GM21360 (cell line): ENCODE results near the gene RPL29.

ENCODE experiments used
- ATAC-seq: cut with Tn5 transposase; IDR thresholded peaks from one replicate; pipeline ENCODE4 v1.9.1; 2021; ENCODE audit warnings: mild to moderate bottlenecking, moderate library complexity; ENCODE audit not compliant: unreplicated experiment

RPL29 gene

DNA sequence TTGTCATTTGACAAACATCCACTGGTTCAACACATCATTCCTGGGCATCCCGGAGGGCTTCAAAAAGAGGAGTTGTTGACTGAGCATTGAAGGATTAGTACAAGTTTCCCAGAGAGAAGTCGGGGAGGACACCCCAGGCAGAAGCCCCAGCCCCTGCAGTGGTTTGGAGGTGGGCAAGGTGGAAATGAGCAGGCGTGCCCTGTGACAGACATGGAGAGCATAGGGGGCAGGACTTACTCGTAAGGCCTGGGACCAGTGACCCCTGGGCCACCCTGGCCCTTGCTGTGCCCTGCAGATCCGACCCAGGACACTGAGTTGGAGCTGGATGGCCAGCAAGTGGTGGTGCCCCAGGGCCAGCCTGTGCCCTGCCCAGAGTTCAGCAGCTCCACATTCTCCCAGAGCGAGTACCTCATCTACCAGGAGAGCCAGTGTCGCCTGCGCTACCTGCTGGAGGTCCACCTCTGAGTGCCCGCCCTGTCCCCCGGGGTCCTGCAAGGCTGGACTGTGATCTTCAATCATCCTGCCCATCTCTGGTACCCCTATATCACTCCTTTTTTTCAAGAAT lies 47.6 kb downstream of the RPL29 start:
- ATAC-seq: no peak

DNA sequence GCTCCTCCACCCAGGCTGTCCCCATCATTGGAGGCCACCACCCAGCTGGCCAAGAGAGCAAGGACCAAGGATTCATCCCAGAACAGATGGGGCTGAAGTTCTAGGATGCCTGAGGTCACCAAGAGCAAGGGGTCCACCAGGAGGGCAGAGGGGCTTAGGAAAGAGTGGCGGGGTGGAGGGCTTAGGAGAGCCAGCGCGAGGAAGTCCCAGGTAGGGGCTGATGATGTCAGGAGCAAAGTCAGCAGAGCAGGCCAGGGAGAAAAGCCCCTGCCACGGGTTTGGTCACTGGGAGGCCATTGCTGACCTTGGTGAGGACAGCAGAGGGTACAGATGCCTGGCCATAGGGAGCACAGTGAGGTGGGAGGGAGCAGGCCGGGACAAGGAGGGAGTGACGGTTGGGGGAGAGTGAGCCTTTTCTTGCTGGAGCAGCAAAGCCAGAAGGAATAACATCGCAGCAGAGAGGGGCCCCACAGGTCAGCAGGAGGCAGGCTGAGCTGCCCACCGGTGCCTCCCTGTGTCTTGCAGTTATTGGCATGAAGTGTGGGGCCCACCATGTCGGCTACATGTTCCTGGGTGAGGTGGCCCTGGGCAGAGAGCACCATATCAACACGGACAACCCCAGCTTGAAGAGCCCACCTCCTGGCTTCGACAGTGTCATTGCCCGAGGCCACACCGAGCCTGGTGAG lies 48.3 kb downstream of the RPL29 start:
- ATAC-seq: no peak

DNA sequence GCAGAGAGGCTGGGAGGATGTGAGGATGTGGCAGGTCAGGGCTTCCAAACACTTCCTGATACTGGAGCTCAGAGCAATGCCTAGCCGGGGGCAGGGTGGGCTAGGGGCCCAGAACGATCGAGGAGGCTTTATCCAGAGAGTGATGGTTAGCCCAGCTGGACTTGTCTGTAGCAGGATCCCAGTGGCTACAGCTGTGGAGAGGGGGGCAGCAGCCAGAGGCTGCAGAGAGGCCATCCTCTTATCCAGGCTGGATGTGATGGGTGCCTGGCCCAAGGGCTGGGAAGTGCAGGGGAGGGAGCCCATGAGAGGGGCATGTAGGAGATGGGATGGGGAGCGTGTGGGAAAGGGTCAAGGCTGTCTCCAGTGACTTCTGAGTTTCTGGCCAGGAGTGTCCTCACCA lies 48.9 kb downstream of the RPL29 start:
- no peak for ATAC-seq

DNA sequence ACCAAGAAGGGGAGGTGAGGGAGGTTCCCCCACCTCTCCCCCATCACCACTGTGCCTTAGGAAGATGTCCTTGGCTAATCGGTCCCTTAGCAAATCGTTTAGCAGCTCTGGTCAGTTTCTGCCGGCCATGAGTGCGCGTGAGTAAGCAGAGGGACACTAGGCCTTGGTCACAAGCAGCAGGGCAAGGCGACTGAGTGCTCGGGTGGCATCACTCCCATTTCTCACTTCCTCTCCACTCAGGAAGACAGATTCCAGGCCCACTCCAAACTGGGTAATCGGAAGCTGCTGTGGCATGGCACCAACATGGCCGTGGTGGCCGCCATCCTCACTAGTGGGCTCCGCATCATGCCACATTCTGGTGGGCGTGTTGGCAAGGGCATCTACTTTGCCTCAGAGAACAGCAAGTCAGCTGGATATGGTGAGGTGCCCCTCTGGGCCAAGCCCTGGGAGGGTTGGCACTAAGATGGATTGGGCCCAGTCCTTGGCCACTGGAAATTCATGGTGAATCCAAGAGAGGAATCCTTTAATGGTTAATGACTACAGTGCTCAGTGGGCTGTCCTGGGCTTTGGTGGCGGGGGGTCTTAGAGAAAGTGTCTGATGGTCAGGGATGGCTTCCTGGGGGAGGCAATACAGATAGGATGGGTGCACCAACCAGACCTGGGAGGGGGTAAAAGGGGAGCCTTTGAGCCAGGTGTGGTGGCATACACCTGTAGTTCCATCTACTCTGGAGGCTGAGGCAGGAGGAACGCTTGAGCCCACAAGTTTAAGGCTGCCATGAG lies 49.6 kb downstream of the RPL29 start:
- ATAC-seq: no peak

DNA sequence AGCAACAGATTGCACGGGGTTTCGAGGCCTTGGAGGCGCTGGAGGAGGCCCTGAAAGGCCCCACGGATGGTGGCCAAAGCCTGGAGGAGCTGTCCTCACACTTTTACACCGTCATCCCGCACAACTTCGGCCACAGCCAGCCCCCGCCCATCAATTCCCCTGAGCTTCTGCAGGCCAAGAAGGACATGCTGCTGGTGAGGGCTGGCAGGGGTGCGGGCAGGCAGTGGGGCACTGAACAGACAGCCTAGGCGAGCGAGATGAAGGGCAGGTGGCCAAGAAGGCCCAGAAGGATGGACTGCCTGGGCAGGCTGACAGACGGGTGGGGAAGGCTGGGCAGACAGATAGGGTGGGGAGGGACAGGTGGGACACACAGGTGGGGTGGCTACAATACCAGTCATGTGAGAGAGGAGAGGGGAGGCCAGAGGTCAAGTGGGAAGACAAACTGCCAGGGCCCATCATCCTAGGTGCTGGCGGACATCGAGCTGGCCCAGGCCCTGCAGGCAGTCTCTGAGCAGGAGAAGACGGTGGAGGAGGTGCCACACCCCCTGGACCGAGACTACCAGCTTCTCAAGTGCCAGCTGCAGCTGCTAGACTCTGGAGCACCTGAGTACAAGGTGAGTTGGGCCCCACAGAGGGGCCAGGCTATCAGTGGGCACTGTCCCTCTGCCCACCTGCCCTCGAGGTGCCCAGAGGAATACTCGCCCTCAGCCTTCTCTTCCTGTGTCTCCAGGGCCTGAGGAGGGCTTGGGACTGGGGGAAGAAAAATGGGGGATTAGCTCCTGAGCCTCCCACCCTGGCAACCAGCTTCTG lies 50.5 kb downstream of the RPL29 start:
- no peak for ATAC-seq

DNA sequence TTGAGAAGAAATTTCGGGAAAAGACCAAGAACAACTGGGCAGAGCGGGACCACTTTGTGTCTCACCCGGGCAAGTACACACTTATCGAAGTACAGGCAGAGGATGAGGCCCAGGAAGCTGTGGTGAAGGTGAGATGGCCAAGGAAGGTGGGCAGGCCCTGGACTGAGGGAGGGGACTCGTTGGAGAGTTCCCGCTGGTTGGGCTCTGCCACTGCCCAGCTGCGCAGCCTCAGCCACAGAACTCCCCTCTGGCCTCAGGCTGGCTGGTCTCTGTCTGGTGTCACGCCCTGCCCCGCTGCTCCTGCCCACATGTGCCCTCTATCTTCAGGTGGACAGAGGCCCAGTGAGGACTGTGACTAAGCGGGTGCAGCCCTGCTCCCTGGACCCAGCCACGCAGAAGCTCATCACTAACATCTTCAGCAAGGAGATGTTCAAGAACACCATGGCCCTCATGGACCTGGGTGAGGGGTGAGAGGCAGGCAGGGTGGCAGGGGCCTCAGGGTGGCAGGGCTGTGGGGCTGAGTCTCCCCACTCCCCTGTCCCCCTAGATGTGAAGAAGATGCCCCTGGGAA lies 51.2 kb downstream of the RPL29 start:
- no peak for ATAC-seq
